Stimulated activated CD8-positive, alpha-beta memory T cell treated with anti-CD3 and anti-CD28 coated beads, Interleukin-2, amount 100 ng/mL, for 1 hour (primary cell): ENCODE data around the gene RASL10B.
A peak's percentile ranks its signal among the peaks of the same experiment; 100 is the strongest.
"Not testable (repeated sequence)": the region's sequence is repeated elsewhere in the genome, so short reads cannot be mapped to it uniquely, and the experiment has no call there.

Experiments
- DNase-seq, 2 donors: peaks; one replicate each; pipeline ENCODE4 v3.0.0-alpha.2; 2020; ENCODE audit warnings: low read depth in 2 of 2

RASL10B gene

DNA sequence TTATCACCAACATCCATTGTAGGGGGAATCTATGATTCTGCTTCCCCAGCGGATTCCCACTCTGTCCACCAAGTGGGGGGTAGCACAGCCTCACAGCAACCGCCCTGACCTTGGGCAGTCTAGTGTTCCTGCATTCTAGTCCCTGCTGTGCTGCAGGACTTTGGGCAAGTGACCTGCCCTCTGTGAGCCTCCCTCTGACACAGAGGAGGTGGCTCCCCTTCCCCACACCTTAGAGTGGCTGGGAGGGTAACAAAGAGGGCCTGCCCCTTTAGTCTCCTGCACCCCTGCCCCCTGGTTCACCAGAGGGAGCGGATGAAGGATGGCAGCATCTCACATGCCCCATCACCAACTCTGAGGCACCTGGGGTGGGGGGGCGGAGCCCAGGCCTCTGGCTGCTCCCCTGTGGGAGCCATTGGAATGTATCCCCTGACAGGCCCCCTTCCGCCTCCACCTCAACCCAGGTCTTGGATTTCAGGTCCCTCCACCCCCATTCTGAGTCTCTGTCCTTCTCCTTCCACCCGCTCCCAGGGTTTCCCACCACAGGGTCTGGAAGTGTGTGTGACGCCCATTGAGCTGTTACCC is 11.5 kb downstream of the RASL10B start:
- DNase-seq = no peak

GRCh38 chr17:35743626-35744328 is 12.3 kb downstream of the RASL10B start:
- no peak for DNase-seq

DNA sequence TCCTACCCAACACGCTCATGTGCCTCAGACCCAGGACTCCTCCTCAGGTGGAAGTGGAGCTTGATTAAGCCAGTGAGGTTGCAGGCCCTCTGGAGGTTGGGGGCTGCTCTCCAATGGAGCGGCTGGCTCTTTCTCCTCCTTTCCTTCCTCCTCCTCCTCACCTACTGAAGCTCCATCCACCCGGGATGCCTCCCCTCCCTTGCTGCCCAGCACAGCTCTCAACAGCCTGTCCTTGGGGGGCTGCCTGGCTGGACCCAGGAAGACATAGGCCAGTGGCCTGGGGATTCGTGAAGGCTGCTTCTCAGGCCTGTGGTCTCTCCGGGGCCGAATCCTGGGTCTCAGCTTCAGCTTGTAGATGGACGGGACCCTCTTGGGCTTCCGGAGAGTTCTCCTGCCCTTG is 13.4 kb downstream of the RASL10B start:
- DNase-seq = no peak

- no peak for DNase-seq
Observed at GRCh38 chr17:35745246-35745645, 13.8 kb downstream of the RASL10B start.

- DNase-seq = no peak
Observed at GRCh38 chr17:35745749-35746320, 14.4 kb downstream of the RASL10B start.

- DNase-seq = peak; percentile 58 to 59
Observed at GRCh38 chr17:35747540-35748017, 16.1 kb downstream of the RASL10B start.

- no peak for DNase-seq
Observed at GRCh38 chr17:35748341-35748841, 17.0 kb downstream of the RASL10B start.

DNA sequence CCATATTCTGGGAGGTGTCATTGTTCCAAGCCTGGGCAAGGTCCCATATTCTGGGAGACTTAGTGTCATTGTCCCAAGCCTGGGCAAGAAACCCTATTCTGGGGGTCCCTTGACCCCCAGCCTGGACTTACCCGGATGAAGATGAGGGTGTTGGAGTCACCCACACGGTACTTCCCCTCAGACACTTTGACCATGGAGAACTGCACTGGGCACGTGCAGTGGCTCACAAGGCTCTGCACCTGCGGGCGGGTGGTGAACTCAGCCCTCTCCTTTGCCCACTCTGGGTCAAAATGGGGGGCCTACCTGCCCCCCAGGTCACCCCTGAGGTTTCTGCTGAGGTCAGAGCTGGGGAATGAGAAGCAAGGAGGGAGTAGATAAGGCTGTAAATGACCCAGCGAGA is 17.5 kb downstream of the RASL10B start:
- no peak for DNase-seq

- DNase-seq = no peak
Observed at GRCh38 chr17:35749560-35750412, 18.3 kb downstream of the RASL10B start.

GRCh38 chr17:35750526-35751395 is 19.3 kb downstream of the RASL10B start:
- DNase-seq = no peak

GRCh38 chr17:35751541-35751940 is 20.1 kb downstream of the RASL10B start:
- DNase-seq = not testable (repeated sequence)

DNA sequence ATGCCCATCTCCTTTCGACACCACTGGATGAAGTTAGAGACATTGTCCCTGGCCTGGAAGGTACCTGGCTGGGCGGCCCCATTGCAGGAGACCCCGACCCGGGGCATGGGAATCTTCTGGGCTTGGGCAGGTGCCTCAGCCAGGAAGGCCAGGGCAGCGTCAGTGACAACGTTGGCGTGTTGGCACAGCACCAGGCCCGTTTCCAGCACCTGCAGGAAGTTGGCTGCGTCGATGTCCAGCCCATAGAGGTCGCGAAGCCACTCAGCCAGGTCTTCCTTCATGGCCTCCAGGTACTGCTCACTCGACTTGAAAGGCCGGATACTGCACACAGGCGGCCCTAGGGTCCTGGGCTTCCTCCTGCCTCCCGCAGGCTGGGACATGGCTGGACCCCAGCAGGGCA is 21.0 kb downstream of the RASL10B start:
- DNase-seq = no peak

DNA sequence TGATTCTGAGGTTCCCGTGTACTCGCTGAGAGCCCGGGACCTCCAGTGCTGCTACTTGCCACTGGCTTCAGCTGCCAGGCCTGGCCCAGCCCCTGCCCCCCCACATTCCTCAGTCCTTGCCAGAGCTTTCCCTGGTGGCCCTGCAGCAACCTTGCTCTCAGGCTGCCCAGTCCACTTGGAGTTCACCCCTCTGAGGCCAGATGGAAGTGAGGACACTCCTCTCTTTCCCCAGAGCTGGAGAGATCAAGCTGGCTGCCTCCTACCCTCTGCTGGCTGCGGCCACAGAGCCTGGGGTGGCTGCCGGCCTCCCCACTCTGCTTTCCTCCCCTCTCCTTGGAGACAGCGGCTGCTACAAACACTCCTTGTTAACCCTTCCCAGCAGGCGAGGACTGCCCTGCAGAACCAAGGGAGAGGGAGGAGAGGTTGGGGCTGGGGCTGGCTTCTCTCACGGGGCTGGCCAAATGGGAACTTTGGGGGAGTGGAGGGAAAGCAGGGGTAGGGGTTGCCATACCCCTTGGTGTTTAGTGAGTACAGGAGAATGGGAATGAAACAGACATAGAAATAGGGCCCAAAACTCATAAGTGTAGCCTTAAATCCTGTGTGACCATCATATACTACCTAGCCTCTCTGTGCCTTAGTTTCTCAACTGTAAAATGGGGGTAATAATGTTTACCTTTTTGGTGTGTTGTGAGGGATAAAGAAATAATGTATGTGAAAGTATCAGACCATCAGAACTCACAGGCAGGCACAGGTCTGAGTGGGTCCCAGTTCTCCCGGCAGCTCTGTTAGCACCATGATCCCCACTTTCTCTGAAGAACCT is 21.7 kb downstream of the RASL10B start, which contains the start of gene GAS2L2:
Gene GAS2L2 (minus strand): TSS at position 295 of the 820 bp plus-strand sequence. CDS start 389 bp downstream, outside the sequence.
- no peak for DNase-seq

DNA sequence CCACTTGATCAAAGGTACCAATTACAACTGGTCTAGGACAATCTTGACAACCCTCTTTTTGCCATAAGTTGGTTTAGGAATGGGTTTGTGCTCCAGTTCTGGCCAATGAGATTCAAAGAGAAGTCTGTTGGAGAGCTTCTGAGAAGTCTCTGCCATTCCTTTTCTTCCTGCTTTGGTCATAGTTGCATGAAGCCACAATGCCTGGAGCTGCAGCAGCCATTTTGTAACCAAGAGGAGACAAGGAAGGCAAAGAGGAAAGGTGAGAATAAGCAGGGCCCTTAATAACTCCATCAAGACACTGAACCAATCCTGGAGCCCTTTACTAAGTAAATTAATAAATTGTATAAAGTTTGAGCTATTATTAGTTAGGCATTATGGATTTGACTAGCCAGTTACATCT is 25.8 kb downstream of the RASL10B start:
- DNase-seq = no peak

DNA sequence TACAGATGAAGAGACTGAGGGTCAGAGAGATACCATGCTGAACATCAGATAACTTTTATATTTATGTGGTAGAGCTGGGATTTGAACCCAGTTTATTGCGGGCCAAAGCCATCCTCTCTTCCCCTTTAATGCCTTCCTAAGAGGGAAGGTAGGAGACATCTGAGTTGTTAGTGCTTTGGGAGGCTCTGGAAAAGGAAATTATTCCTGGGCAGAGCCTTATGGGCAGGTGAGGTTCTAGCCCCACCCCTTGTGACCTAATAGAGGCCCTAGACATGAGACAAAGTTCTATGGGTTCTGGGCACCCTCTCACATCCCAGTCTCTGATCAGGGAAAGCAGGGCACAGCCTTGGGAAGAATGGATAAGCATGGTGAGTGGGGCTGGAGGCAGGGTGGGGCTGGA is 29.1 kb downstream of the RASL10B start, which contains the start of gene C17orf50:
Gene C17orf50 (plus strand): TSS at position 301 of the 400 bp plus-strand sequence. CDS start 55 bp downstream, at position 356.
- DNase-seq = no peak

GRCh38 chr17:35761601-35762000 is 30.2 kb downstream of the RASL10B start:
- no peak for DNase-seq

DNA sequence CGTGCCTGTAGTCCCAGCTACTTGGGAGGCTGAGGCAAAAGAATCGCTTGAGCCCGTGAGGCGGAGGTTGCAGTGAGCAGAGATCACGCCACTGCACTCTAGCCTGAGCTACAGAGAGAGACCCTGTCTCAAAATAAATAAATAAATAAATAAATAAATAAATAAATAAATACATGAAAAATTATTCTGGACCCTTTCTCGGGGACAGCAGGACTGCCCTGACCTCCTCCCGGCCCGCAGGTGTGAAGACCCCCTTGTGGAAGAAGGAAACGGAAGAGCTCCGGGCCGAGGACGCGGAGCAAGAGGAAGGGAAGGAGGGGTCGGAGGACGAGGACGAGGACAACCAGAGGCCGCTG is 32.3 kb downstream of the RASL10B start:
- no peak for DNase-seq

DNA sequence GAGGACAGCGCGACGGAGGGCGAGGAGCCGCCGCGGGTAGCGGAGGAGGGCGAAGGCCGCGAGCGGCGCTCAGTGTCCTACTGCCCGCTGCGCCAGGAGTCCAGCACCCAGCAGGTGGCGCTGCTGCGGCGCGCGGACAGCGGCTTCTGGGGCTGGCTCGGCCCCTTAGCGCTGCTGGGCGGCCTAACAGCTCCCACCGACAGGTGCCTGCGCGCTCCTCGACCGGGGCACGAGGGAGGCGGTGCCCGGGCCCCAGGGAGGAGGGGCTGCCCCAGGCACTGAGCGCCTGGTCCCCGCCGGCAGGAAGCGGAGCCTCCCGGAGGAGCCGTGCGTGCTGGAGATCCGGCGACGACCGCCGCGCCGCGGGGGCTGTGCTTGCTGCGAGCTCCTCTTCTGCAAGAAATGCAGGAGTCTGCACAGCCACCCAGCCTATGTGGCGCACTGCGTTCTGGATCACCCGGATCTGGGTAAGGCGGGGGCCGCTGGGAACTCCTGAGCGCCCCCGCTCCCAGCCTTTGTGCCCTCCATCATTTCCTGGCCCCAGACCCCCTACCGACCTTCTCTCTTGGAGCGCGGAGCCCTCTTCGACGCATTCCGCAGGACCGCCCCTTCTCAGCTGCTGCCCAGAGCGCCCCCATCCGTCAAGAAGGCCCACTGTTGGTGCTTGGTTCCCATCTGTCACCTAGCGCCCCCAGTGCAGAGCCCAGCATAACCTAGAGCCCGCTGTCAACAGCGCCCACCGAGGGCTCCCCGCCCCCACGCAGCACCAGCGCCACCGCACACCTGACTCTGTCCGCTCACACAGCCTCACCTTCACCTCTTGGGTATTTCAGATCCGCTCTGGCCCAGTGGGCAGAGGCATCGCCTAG is 32.9 kb downstream of the RASL10B start:
- peak; percentile 73 to 76 for DNase-seq
